Loucy (cell line): ENCODE data around the gene C2CD4B.

Experiments
- EZH2phosphoT487 ChIP-seq: fragments of 200-600 bp; IDR thresholded peaks from 2 replicates; pipeline ENCODE4 v1.6.1; 2018; ENCODE audit warnings: antibody characterized with exemption, mild to moderate bottlenecking, moderate library complexity, borderline replicate concordance
- TF ChIP-seq, protein P1 (sequence below): fragments of 200-600 bp; sonication (generic); conservative IDR thresholded peaks from 2 replicates; pipeline ENCODE4 v1.5.1; 2014; ENCODE audit warnings: mild to moderate bottlenecking, antibody characterized with exemption, low read length

DNA sequence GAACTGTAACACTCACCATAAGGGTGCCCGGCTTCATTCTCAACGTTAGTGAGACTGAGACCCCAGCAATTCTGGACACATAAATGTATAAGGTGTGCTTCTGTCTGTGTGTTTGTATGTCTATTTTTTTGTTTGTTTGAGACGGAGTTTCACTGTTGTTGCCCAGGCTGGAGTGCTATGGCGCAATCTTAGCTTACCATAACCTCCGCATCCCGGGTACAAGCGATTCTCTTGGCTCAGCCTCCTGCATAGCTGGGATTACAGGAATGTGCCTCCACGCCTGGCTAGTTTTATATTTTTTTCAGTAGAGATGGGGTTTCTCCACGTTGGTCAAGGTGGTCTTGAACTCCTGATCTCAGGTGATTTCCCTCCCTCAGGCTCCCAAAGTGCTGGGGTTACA is 43.3 kb upstream of the C2CD4B start:
- TF ChIP-seq, protein P1, sequence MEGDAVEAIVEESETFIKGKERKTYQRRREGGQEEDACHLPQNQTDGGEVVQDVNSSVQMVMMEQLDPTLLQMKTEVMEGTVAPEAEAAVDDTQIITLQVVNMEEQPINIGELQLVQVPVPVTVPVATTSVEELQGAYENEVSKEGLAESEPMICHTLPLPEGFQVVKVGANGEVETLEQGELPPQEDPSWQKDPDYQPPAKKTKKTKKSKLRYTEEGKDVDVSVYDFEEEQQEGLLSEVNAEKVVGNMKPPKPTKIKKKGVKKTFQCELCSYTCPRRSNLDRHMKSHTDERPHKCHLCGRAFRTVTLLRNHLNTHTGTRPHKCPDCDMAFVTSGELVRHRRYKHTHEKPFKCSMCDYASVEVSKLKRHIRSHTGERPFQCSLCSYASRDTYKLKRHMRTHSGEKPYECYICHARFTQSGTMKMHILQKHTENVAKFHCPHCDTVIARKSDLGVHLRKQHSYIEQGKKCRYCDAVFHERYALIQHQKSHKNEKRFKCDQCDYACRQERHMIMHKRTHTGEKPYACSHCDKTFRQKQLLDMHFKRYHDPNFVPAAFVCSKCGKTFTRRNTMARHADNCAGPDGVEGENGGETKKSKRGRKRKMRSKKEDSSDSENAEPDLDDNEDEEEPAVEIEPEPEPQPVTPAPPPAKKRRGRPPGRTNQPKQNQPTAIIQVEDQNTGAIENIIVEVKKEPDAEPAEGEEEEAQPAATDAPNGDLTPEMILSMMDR: no peak
- TF ChIP-seq EZH2phosphoT487: no peak
